WTC11 (cell line): ENCODE measurements around the gene PALM2AKAP2. TPM values are rescaled to one million over a fixed set of nuclear protein-coding genes. Genes with fewer than 3 reads are reported as not detected.

ENCODE experiments used
- ATAC-seq: fragments of 200-7000 bp; cut with Tn5 transposase; 2 replicates; pipeline ENCODE4 v1.10.0; 2021; ENCODE audit warnings: mild to moderate bottlenecking, moderate library complexity
- Bru-seq: library from RNA; stranded (reverse); fragments of 400-500 nt; gene quantifications from one replicate; lab custom pipeline; 2021; lab: Mats Ljungman, UMichigan
- CTCF ChIA-PET: fragments of 300-600 bp; sonication (Branson Sonifier 250); formaldehyde crosslinking; loops from one replicate; lab custom pipeline; 2021; ENCODE audit warnings: antibody characterized with exemption; lab: Charles Lee
- POLR2A ChIA-PET: fragments of 350-600 bp; sonication (Branson Sonifier 250); formaldehyde crosslinking; loops from one replicate; lab custom pipeline; 2021; ENCODE audit warnings: antibody characterized with exemption; lab: Charles Lee
- DNase-seq: peaks from one replicate; pipeline ENCODE4 v3.0.0; 2021; ENCODE audit warnings: low spot score
- H3K27ac Mint-ChIP-seq: 2 replicates; pipeline ENCODE4 v1.8.0; 2021; ENCODE audit warnings: mixed read lengths
- H3K27me3 Mint-ChIP-seq: 2 replicates; pipeline ENCODE4 v1.8.0; 2021; ENCODE audit warnings: low read depth, mild to moderate bottlenecking, moderate library complexity, mixed read lengths
- H3K36me3 Mint-ChIP-seq: 2 replicates; pipeline ENCODE4 v1.8.0; 2021; ENCODE audit warnings: mixed read lengths
- H3K4me1 Mint-ChIP-seq: 2 replicates; pipeline ENCODE4 v1.8.0; 2022; ENCODE audit warnings: mixed read lengths
- H3K4me3 Mint-ChIP-seq: 2 replicates; pipeline ENCODE4 v1.8.0; 2021; ENCODE audit warnings: mild to moderate bottlenecking, moderate library complexity, mixed read lengths
- H3K9me3 Mint-ChIP-seq: 2 replicates; pipeline ENCODE4 v1.8.0; 2021; ENCODE audit warnings: mixed read lengths
- ATF3 ChIP-seq: sonication (generic); formaldehyde crosslinking; conservative IDR thresholded peaks from 2 replicates; pipeline ENCODE4 v1.8.1; 2022; ENCODE audit warnings: mild to moderate bottlenecking, missing genetic modification reagents
- ATF6 ChIP-seq: sonication (generic); formaldehyde crosslinking; IDR thresholded peaks from 2 replicates; pipeline ENCODE4 v1.8.1; 2023; ENCODE audit warnings: mild to moderate bottlenecking, missing genetic modification reagents
- CBFB ChIP-seq: sonication (generic); formaldehyde crosslinking; IDR thresholded peaks from 2 replicates; pipeline ENCODE4 v1.8.1; 2022; ENCODE audit warnings: mild to moderate bottlenecking, low read depth, missing genetic modification reagents
- E2F1 ChIP-seq: sonication (generic); formaldehyde crosslinking; IDR thresholded peaks from 2 replicates; pipeline ENCODE4 v1.8.0; 2022; ENCODE audit warnings: mild to moderate bottlenecking, missing genetic modification reagents
- E2F5 ChIP-seq: sonication (generic); formaldehyde crosslinking; IDR thresholded peaks from 2 replicates; pipeline ENCODE4 v1.8.1; 2022; ENCODE audit warnings: mild to moderate bottlenecking, moderate library complexity, missing genetic modification reagents
- ELF4 ChIP-seq: sonication (generic); formaldehyde crosslinking; IDR thresholded peaks from 2 replicates; pipeline ENCODE4 v1.8.1; 2022; ENCODE audit warnings: low read depth, mild to moderate bottlenecking, moderate library complexity, missing genetic modification reagents
- FOXP1 ChIP-seq: sonication (generic); formaldehyde crosslinking; IDR thresholded peaks from 2 replicates; pipeline ENCODE4 v1.8.0; 2022; ENCODE audit warnings: missing genetic modification reagents, mild to moderate bottlenecking, moderate library complexity, borderline replicate concordance
- FOXP4 ChIP-seq: sonication (generic); formaldehyde crosslinking; IDR thresholded peaks from 2 replicates; pipeline ENCODE4 v1.8.0; 2022; ENCODE audit warnings: mild to moderate bottlenecking, missing genetic modification reagents
- IRF1 ChIP-seq: sonication (generic); formaldehyde crosslinking; IDR thresholded peaks from 2 replicates; pipeline ENCODE4 v1.8.0; 2023; ENCODE audit warnings: missing genetic modification reagents
- IRF2 ChIP-seq: sonication (generic); formaldehyde crosslinking; IDR thresholded peaks from 2 replicates; pipeline ENCODE4 v1.8.0; 2022; ENCODE audit warnings: low read depth, missing genetic modification reagents, borderline replicate concordance
- MYBL2 ChIP-seq: sonication (generic); formaldehyde crosslinking; IDR thresholded peaks from 2 replicates; pipeline ENCODE4 v1.8.1; 2023; ENCODE audit warnings: mild to moderate bottlenecking, moderate library complexity, missing genetic modification reagents
- NFATC4 ChIP-seq: fragments of 250-450 bp; sonication (Bioruptor Pico); IDR thresholded peaks from 2 replicates; pipeline ENCODE4 v1.9.0; 2021; ENCODE audit warnings: mild to moderate bottlenecking
- NR1H2 ChIP-seq: sonication (generic); formaldehyde crosslinking; IDR thresholded peaks from 2 replicates; pipeline ENCODE4 v1.9.0; 2021; ENCODE audit warnings: mild to moderate bottlenecking, moderate library complexity, missing genetic modification reagents
- RELA ChIP-seq: sonication (generic); formaldehyde crosslinking; IDR thresholded peaks from 2 replicates; pipeline ENCODE4 v1.8.1; 2022; ENCODE audit warnings: missing genetic modification reagents, mild to moderate bottlenecking, borderline replicate concordance
- TEAD1 ChIP-seq: sonication (generic); formaldehyde crosslinking; IDR thresholded peaks from 2 replicates; pipeline ENCODE4 v1.8.0; 2022; ENCODE audit warnings: mild to moderate bottlenecking, missing genetic modification reagents
- TP53 ChIP-seq: sonication (generic); formaldehyde crosslinking; IDR thresholded peaks from 2 replicates; pipeline ENCODE4 v1.8.1; 2023; ENCODE audit warnings: mild to moderate bottlenecking, missing genetic modification reagents
- ZNF121 ChIP-seq: sonication (generic); formaldehyde crosslinking; IDR thresholded peaks from 2 replicates; pipeline ENCODE4 v1.8.0; 2023; ENCODE audit warnings: missing genetic modification reagents
- ZNF219 ChIP-seq: sonication (generic); formaldehyde crosslinking; IDR thresholded peaks from 2 replicates; pipeline ENCODE4 v1.8.0; 2023; ENCODE audit warnings: missing genetic modification reagents, mild to moderate bottlenecking, borderline replicate concordance
- ZNF263 ChIP-seq: sonication (generic); formaldehyde crosslinking; IDR thresholded peaks from 2 replicates; pipeline ENCODE4 v1.8.1; 2022; ENCODE audit warnings: low read depth, mild to moderate bottlenecking, moderate library complexity, missing genetic modification reagents
- ZNF281 ChIP-seq: sonication (generic); formaldehyde crosslinking; IDR thresholded peaks from 2 replicates; pipeline ENCODE4 v1.8.0; 2023; ENCODE audit warnings: mild to moderate bottlenecking, missing genetic modification reagents
- ZNF317 ChIP-seq: sonication (generic); formaldehyde crosslinking; IDR thresholded peaks from 2 replicates; pipeline ENCODE4 v1.8.1; 2023; ENCODE audit warnings: low read depth, mild to moderate bottlenecking, moderate library complexity, missing genetic modification reagents, borderline replicate concordance
- ZNF423 ChIP-seq: fragments of 250-450 bp; sonication (Bioruptor Pico); IDR thresholded peaks from 2 replicates; pipeline ENCODE4 v2.1.2; 2022; ENCODE audit warnings: mild to moderate bottlenecking, moderate library complexity
- ZSCAN18 ChIP-seq: fragments of 250-450 bp; sonication (Bioruptor Pico); IDR thresholded peaks from 2 replicates; pipeline ENCODE4 v2.1.2; 2022; ENCODE audit warnings: mild to moderate bottlenecking, moderate library complexity
- long read RNA-seq, 3 experiments: library from RNA in 1 of 3; library from capped mRNA in 1 of 3; library from polyadenylated mRNA in 1 of 3; unstranded in 2 of 3; stranded (forward) in 1 of 3; transcript quantifications; one replicate each; pipeline ENCODE4 v2.0.0, GENCODE V29; 2021
- total RNA-seq: library from RNA; stranded (reverse); gene quantifications from 3 replicates; pipeline ENCODE4 v1.2.3, GENCODE V29; 2021

Gene PALM2AKAP2
- total RNA-seq (7.0 to 7.3 TPM (median 7.2 TPM) in 3 replicates), Bru-seq, nascent RNA (percentile 45 among the genes with signal in this experiment)
- long read RNA-seq, experiment 1, partial matches to known transcripts, result 13 of 25 reads
- long read RNA-seq, experiment 1, other reads (novel, unspliced or antisense), result 12 of 25 reads
- long read RNA-seq, experiment 2, partial matches to known transcripts, result 2 of 4 reads
- long read RNA-seq, experiment 2, other reads (novel, unspliced or antisense), result 2 of 4 reads
- long read RNA-seq, experiment 3, result 0 reads

GRCh38 chr9:109779711-109780452, at the start of gene PALM2AKAP2:
Gene PALM2AKAP2, plus strand, starts transcription at chr9:109780198. Its CDS starts 291 bp downstream, at chr9:109780489.
- Mint-ChIP-seq H3K4me1 (peaks cover 12% of the 10 kb centered on the region), H3K9me3 (no peaks in the 10 kb centered on the region), H3K27me3 (peaks cover 45% of the 10 kb centered on the region), H3K4me3 (peak within 1 kb of the TSS; percentile 84), H3K36me3 (no peaks in the 10 kb centered on the region), H3K27ac (no peak within 1 kb of the TSS)
- ATAC-seq, result peak; percentile 96
- CTCF ChIA-PET, result interaction anchor here (1.0 to 1.1 kb wide), 2 partner anchors 37 to 38 kb away, joined by 3 to 4 read pairs; no protein-coding TSS in a partner anchor
- peak; percentile 76 for DNase-seq
- POLR2A ChIA-PET, result no interaction called here
- TF ChIP-seq CBFB (CRISPR knock-in tag) (no peak; the same call in 1 of the 2 replicates), IRF2 (CRISPR knock-in tag) (no peak), E2F1 (CRISPR knock-in tag) (0 out of 2 replicates have a peak, but pooled peaks have one; percentile 13), E2F5 (CRISPR knock-in tag) (peak; percentile 90), ZNF317 (CRISPR knock-in tag) (no peak), TP53 (CRISPR knock-in tag) (0 out of 2 replicates have a peak, but pooled peaks have one; percentile 18), FOXP4 (CRISPR knock-in tag) (peak; percentile 37; the same call in 1 of the 2 replicates), TEAD1 (CRISPR knock-in tag) (peak; percentile 77; the same call in 1 of the 2 replicates), ZNF281 (CRISPR knock-in tag) (no peak), MYBL2 (CRISPR knock-in tag) (peak; percentile 54; the same call in 1 of the 2 replicates), ATF6 (CRISPR knock-in tag) (no peak), ZSCAN18 (CRISPR knock-in tag) (no peak), FOXP1 (peak; percentile 97), ZNF219 (CRISPR knock-in tag) (no peak), ZNF121 (CRISPR knock-in tag) (no peak), NFATC4 (no peak), IRF1 (no peak), NR1H2 (CRISPR knock-in tag) (no peak), RELA (CRISPR knock-in tag) (no peak), ZNF423 (CRISPR knock-in tag) (peak; percentile 50), ATF3 (CRISPR knock-in tag) (no peak), ZNF263 (CRISPR knock-in tag) (peak; percentile 52; the same call in 1 of the 2 replicates), ELF4 (CRISPR knock-in tag) (0 out of 2 replicates have a peak, but pooled peaks have one; percentile 61)
